HG02763 (cell line): ENCODE results near the gene HTRA2.
A peak's percentile ranks its signal among the peaks of the same experiment; 100 is the strongest.

Experiments used
- ATAC-seq: cut with Tn5 transposase; IDR thresholded peaks from one replicate; pipeline ENCODE4 v1.9.1; 2021; ENCODE audit warnings: mild to moderate bottlenecking, moderate library complexity; ENCODE audit not compliant: unreplicated experiment

HTRA2 gene

GRCh38 chr2:74499940-74500577 lies 29.7 kb upstream of the HTRA2 start:
- no peak for ATAC-seq

GRCh38 chr2:74500578-74500946 lies 29.2 kb upstream of the HTRA2 start:
- no peak for ATAC-seq

GRCh38 chr2:74501335-74502071 lies 28.2 kb upstream of the HTRA2 start:
- ATAC-seq = no peak

GRCh38 chr2:74502147-74502719 lies 27.5 kb upstream of the HTRA2 start:
- ATAC-seq = no peak

- ATAC-seq = peak; percentile 27
Measured at GRCh38 chr2:74502720-74503505, 26.8 kb upstream of the HTRA2 start.

- ATAC-seq = no peak
Measured at GRCh38 chr2:74503506-74504475, 25.9 kb upstream of the HTRA2 start.

- no peak for ATAC-seq
Measured at GRCh38 chr2:74504591-74504990, 25.1 kb upstream of the HTRA2 start.

GRCh38 chr2:74505448-74506246 lies 24.1 kb upstream of the HTRA2 start:
- ATAC-seq = no peak

- peak; percentile 90 for ATAC-seq
Measured at GRCh38 chr2:74507145-74507925, 22.4 kb upstream of the HTRA2 start, which contains the start of gene PCGF1. PCGF1 (minus strand) TSS chr2:74507695; CDS start chr2:74507668, 27 bp downstream.

- no peak for ATAC-seq
Measured at GRCh38 chr2:74507926-74508520, 21.7 kb upstream of the HTRA2 start.

GRCh38 chr2:74510272-74510671 lies 19.5 kb upstream of the HTRA2 start:
- no peak for ATAC-seq

GRCh38 chr2:74511104-74511989 lies 18.4 kb upstream of the HTRA2 start:
- ATAC-seq = no peak

- ATAC-seq = no peak
Measured at GRCh38 chr2:74512744-74513604, 16.8 kb upstream of the HTRA2 start.

- ATAC-seq = no peak
Measured at GRCh38 chr2:74513605-74514367, 15.9 kb upstream of the HTRA2 start.
